Fibroblast of skin of back (primary cell): ENCODE results near the gene UVRAG.
"Not testable (repeated sequence)": the region's sequence is repeated elsewhere in the genome, so short reads cannot be mapped to it uniquely, and the experiment has no call there.

ENCODE experiments used
- DNase-seq: peaks from one replicate; pipeline ENCODE4 v3.0.0-alpha.2; 2013

The UVRAG gene

DNA sequence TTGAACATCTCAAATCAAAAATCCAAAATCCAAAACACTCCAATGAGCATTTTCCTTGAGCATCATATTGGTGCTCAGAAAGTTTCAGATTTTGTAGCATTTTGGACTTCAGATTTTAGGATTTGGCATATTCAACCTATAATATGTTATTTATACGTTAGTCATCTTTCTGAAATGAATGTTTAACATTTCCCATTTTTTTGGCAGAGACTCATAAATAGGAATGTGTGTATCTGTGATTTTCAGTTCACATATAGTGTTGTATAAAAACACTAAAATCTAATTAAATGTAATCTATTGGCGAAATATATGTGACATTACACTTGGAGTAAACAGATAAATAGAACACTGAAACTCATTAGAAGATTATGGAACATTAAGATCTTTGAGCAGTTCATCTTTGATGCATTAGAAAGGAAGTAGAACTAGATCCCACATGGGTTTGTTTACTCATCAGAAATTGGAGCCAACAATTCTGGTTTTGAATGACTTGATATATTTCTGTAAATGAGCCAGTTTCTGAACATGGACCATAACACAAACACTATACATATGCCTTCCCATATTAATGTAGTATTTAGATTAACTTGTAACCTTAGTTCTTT is 153.1 kb downstream of the UVRAG start:
- DNase-seq, result peak; percentile 68

GRCh38 chr11:75969626-75970308 is 154.8 kb downstream of the UVRAG start:
- peak; percentile 79 for DNase-seq

- DNase-seq, result not testable (repeated sequence)
These were observed 158.7 kb downstream of the UVRAG start for GRCh38 chr11:75973710-75974109.

DNA sequence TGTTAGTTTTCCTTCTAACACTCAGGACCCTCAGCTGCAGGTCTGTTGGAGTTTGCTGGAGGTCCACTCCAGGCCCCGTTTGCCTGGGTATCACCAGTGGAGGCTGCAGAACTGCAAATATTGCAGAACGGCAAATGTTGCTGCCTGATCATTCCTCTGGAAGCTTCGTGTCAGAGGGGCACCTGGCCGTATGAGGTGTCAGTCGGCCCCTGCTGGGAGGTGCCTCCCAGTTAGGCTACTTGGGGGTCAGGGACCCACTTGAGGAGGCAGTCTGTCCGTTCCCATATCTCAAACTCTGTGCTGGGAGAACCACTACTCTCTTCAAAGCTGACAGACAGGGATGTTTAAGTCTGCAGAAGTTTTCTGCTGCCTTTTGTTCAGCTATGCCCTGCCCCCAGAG is 164.1 kb downstream of the UVRAG start:
- DNase-seq, result not testable (repeated sequence)

GRCh38 chr11:75979479-75980027 is 164.5 kb downstream of the UVRAG start:
- DNase-seq, result not testable (repeated sequence)

- DNase-seq, result no peak
These were observed 165.0 kb downstream of the UVRAG start for GRCh38 chr11:75980031-75980430.

DNA sequence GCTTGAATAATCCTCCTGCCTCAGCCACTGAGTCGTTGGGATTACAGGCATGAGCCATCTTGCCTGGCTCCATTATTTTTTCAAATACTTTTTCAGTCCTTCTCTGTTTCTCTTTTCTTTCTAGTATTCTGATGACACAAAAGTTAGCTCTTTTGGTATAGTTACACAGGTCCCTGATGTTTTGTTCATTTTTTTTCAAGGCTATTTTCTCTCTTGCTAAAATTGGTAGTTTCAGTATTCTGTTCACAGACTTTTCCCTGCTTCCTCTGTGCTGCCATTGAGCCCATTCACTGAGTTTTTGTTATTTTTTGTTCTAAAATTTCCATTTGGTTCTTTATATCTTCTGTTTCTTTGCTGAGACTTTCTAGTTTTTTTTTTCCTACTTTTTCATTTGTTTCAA is 166.5 kb downstream of the UVRAG start:
- DNase-seq, result no peak

GRCh38 chr11:75982309-75982708 is 167.3 kb downstream of the UVRAG start:
- no peak for DNase-seq

DNA sequence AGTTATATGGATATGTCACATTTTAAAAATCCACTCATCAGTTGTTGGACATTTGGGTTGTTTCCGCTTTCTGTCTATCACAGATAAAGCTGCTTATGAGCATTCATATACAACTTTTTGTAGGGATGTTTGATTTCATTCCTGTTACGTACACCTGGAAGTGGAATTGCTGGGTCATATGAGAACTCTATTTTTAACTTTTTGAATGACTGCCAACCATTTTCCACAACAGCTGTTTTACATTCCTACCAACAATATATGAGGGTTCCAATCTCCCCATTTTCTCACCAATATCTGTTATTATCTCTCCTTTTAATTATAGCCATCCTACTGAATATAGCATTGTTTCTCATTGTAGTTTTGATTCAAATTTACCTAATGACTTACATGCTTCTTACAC is 172.0 kb downstream of the UVRAG start:
- no peak for DNase-seq

DNA sequence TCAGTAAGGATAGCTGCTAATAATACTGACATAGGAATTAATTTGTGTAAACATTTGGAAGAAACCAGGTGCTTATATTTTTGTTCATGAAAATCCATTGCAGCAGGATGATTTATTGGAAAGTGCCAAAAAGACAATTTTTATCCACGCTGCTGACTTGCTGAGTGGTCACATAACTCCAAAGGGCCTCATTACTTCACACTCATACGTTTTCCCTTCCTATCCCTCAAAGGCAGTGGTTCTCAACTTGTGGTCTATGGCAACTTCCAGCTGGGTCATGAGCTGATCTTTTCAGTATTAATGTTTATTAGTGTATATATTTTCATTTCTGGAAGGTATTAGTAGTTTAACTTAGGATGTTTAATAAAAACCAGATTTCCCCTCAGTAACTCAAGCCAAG is 178.1 kb downstream of the UVRAG start:
- no peak for DNase-seq

GRCh38 chr11:75994616-75995015 is 179.6 kb downstream of the UVRAG start:
- DNase-seq, result no peak

- no peak for DNase-seq
These were observed 181.8 kb downstream of the UVRAG start for GRCh38 chr11:75996523-75997442.

DNA sequence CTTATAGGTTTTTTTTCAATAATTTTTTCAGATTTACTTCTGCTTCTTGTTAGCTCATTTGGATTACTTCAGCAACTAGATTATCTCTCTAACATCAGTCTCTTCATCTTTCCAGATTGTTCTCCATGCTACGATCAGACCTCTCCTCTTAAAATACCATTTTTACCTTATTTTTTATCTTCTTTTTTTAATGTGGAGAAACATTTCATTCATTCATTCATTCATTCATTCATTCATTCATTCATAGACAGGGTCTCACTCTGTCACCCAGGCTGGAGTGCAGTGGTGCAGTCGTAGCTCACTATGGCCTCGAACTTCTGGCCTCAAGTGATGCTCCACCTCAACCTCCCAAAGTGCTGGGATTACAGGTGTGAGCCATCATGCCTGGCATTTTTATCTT is 189.4 kb downstream of the UVRAG start:
- DNase-seq, result no peak

GRCh38 chr11:76005756-76006155 is 190.7 kb downstream of the UVRAG start:
- DNase-seq, result peak; percentile 46

DNA sequence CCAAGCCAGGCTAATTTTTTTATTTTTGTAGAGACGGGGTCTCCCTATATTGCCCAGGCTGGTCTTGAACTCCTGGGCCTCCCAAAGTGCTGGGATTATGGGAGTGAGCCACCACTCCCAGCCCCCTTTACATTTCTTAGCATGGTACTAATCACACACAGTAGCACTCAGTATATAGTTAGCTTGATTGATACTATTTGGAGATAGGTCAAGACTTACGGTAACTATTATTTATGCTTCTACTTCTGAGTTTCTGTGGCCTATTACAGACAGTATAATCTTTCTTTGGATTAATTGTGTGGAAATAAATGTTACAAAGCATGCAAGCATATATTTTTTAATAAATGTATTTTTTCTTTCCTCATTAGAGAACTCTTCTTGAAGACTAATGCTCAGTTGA is 192.2 kb downstream of the UVRAG start:
- peak; percentile 19 for DNase-seq

DNA sequence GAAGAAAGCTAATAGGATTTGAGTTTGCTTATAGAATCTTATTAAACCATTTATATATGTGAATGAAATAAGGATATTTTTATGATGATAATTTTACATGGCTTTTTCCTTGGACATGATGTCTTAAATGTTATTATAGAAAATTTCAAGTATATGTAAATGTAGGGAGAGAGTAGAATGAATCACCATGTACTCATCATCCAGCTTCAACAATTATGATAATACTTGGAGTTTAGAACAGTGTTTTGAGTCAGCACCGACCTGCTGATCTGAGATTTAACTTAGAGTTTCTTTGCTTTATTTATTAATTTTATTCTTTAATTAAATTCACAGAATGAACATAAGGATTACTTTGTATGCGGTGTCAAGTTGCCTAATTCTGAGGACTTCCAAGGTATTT is 193.5 kb downstream of the UVRAG start:
- peak; percentile 80 for DNase-seq

DNA sequence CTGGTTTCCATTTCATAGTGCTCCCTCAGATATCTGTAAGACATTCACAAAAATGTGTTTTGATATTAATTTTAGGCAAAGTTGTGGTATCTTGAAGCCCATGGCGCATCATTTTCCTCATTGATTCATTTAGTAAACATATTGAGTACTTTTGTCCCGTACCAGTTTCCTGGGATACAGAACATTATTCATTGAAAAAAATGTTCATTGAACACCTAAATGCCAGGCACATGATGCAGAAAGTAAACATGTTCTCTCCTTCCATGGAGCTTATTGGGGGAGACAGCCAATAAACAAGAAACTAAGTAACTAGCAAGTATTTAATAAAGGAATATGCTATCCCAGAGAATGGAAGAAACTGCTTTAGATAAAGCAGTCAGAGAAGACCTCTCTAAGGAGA is 195.0 kb downstream of the UVRAG start:
- no peak for DNase-seq

DNA sequence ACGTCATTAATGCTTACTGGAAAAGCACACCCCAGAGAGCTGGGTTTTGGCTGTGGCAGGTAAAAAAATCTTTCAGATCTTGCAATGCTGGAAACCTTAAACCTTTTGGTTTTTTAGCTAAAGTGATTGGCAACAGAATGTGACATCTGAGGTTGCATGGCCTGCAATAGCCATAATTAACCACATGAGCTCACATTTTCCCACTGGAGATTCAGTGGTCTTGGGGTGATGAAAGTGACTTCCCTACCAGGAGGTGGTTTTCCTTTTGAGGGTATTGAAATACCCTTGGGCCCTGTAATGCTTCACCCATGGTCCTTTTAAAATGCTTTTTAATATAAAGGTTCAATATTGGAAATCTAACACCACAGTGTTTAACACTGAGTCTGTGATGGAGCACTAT is 198.5 kb downstream of the UVRAG start:
- DNase-seq, result no peak

- DNase-seq, result no peak
These were observed 208.4 kb downstream of the UVRAG start for GRCh38 chr11:76023236-76024068.

DNA sequence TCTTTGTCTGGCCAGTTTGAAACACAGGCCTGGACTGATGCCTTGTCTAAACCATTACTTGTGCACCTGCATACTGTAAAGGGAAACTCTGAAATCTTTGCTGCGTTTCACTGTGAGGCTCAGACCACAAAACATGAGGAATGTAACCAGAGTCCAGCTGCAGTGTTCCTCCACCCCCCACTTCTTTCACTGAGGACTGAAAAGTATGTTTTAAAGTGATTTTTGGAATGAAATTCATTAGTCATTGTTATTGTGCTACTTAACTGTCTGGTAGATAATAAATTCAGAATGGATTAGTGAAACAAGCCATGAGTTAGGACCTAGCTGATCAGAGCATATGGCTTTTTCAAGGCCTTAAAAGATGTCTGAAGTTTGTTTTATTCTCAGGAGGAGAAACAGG is 210.1 kb downstream of the UVRAG start:
- peak; percentile 90 for DNase-seq

DNA sequence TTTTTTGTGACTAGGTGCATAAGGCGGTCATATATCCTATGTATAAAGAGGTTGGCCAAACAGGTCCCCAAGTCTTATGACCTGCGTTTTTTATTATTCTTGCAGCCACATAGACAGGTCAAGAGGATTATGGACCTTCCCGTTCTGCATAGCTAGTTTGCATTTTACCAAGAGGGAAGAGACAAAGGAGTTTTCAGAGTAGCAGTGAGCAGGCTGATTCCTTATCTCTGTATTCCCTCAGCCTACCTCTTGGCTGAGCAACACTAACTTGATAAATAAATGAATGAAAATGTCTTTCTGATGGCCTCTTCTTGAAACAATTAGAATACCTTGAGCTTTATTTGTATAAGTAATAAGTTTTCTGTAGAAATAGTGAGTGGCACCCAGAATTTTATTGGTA is 210.8 kb downstream of the UVRAG start:
- DNase-seq, result no peak

DNA sequence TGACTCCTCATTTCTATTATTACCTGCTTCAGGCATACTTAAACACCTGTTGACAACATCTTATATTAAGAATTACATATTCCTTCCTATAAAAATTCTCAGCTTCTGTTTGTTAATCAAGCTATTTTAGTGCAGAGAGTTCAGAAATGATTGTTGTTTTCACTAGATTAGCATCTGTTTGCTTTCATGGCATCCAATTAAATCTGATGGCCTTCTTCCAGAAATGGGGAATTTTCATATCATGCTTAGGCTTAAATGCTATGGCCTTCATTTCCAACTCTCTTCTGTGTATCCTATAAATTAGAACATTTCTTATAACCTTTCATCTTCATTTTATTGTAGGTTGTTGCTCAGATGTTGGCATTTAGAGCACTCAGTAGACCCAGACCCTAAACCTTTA is 211.3 kb downstream of the UVRAG start:
- no peak for DNase-seq
